ENCODE measurements around the gene SLC26A11. TPM values are rescaled to one million over a fixed set of nuclear protein-coding genes. Genes with fewer than 3 reads are reported as not detected.

SLC26A11 gene
- total RNA-seq, 1 donor from 2014 or later: 50.1 TPM

DNA sequence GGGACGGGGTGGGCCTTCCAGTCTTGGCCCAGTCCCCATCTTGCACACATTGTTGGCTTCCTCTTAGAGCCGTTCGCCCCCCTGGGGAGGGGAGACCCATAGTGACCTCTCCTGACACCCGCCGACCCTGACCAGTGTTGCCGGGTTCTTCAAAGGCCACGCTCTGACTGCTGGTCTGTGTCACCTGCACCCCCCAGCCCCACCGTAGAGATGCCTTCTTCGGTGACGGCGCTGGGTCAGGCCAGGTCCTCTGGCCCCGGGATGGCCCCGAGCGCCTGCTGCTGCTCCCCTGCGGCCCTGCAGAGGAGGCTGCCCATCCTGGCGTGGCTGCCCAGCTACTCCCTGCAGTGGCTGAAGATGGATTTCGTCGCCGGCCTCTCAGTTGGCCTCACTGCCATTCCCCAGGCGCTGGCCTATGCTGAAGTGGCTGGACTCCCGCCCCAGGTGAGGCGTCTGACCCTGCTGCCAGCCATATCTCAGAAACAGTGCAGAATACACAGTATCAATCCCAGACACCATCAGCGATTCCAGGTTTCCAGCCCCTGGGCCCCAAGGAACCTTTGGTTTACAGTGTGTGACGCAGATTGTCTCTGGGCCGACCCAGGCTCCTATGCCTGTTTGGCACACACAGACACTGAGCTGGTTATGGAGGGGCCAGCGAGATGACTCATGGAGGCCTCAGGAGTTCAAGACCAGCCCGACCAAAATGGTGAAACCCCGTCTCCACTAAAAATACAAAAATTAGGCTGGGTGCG is 1.3 kb downstream of the SLC26A11 start:
- DNase-seq (ENCODE audit: low spot score): no peak
- H3K27ac Mint-ChIP-seq (ENCODE audit: unreplicated experiment): no peak overlapping the region
- H3K9me3 Mint-ChIP-seq (ENCODE audit: unreplicated experiment): no peaks in the 10 kb centered on the region
- TF ChIP-seq, protein P1, sequence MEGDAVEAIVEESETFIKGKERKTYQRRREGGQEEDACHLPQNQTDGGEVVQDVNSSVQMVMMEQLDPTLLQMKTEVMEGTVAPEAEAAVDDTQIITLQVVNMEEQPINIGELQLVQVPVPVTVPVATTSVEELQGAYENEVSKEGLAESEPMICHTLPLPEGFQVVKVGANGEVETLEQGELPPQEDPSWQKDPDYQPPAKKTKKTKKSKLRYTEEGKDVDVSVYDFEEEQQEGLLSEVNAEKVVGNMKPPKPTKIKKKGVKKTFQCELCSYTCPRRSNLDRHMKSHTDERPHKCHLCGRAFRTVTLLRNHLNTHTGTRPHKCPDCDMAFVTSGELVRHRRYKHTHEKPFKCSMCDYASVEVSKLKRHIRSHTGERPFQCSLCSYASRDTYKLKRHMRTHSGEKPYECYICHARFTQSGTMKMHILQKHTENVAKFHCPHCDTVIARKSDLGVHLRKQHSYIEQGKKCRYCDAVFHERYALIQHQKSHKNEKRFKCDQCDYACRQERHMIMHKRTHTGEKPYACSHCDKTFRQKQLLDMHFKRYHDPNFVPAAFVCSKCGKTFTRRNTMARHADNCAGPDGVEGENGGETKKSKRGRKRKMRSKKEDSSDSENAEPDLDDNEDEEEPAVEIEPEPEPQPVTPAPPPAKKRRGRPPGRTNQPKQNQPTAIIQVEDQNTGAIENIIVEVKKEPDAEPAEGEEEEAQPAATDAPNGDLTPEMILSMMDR (IDR thresholded peaks at IDR 0.05; ENCODE audit: unreplicated experiment): no peak
- H3K36me3 Mint-ChIP-seq (ENCODE audit: low read depth, unreplicated experiment): peaks cover 30% of the 10 kb centered on the region
- peak overlapping the region; percentile 93 for H3K4me3 Mint-ChIP-seq (ENCODE audit: unreplicated experiment)
- peaks cover 10% of the 10 kb centered on the region for H3K27me3 Mint-ChIP-seq (ENCODE audit: unreplicated experiment)
- H3K4me1 Mint-ChIP-seq (ENCODE audit: unreplicated experiment): peaks cover 20% of the 10 kb centered on the region

DNA sequence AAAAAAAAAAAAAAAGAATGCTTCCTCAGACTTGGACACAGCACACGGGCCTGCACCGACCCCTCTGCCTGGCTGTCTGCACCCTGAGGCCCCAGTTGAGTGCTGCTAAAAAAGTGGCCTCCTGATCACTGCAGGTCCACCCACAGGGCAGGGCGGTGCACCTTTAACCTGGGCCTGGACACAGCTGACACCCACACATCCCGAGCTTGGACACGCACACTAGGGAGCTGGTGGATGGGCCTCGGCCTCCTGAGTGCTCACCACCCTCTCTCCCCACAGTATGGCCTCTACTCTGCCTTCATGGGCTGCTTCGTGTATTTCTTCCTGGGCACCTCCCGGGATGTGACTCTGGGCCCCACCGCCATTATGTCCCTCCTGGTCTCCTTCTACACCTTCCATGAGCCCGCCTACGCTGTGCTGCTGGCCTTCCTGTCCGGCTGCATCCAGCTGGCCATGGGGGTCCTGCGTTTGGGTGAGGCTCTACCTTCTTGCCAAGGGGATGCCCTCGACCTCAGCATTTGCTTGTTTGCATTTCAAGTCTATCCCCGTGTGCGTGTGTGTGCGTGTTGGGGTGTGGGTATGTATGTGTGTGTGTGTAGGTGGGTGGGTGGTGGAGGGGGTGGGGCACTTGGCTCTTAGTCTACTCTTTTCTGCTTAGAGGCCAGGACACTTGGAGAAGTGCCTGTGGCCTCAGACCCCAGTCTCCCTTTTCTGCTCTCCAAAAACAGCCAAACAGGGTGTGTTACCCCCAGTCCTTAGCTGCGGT is 2.3 kb downstream of the SLC26A11 start:
- Mint-ChIP-seq H3K4me3 (ENCODE audit: unreplicated experiment) (peak overlapping the region; percentile 71), H3K36me3 (ENCODE audit: low read depth, unreplicated experiment) (peaks cover 31% of the 10 kb centered on the region)

DNA sequence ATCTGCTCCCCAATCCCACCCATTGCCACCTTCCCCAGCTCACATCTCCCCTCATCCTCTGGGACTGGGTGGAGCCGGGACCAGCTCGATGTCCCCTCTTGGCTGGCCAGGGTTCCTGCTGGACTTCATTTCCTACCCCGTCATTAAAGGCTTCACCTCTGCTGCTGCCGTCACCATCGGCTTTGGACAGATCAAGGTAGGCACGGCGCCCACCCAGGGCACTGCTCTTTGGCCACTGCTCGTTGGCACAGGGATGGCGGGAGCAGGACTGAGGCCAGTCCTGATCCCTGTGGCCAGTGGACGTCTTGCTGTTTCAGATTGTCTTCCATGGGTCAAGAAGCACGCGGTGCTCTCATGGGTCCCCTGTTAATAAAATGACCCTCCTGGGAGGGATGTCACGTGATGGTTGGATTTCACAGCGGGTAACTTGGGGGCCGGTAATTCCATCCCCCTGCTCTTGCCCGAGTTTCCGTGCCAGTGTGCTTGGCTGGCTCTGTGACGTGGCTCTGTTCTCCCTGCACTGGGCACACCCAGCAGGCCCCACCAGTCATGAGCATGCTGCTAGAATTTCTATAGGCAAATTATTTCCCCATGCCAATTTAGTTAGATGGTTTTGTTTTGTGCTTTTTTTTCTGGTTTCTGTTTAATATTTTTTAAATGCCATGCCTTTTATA is 3.1 kb downstream of the SLC26A11 start:
- Mint-ChIP-seq H3K9me3 (ENCODE audit: unreplicated experiment) (no peaks in the 10 kb centered on the region), H3K4me3 (ENCODE audit: unreplicated experiment) (peak overlapping the region; percentile 71), H3K4me1 (ENCODE audit: unreplicated experiment) (peaks cover 16% of the 10 kb centered on the region), H3K27me3 (ENCODE audit: unreplicated experiment) (peaks cover 7% of the 10 kb centered on the region), H3K36me3 (ENCODE audit: low read depth, unreplicated experiment) (peaks cover 28% of the 10 kb centered on the region), H3K27ac (ENCODE audit: unreplicated experiment) (no peak overlapping the region)
- no peak for DNase-seq (ENCODE audit: low spot score)
- TF ChIP-seq, protein P1 (IDR thresholded peaks at IDR 0.05; ENCODE audit: unreplicated experiment): no peak

More for the DNA sequence above, 2.3 kb downstream of the SLC26A11 start:
- no peak for DNase-seq (ENCODE audit: low spot score)
- no peak overlapping the region for H3K27ac Mint-ChIP-seq (ENCODE audit: unreplicated experiment)
- peaks cover 7% of the 10 kb centered on the region for H3K27me3 Mint-ChIP-seq (ENCODE audit: unreplicated experiment)
- H3K9me3 Mint-ChIP-seq (ENCODE audit: unreplicated experiment): no peaks in the 10 kb centered on the region
- TF ChIP-seq, protein P1 (IDR thresholded peaks at IDR 0.05; ENCODE audit: unreplicated experiment): no peak
- H3K4me1 Mint-ChIP-seq (ENCODE audit: unreplicated experiment): peaks cover 17% of the 10 kb centered on the region

DNA sequence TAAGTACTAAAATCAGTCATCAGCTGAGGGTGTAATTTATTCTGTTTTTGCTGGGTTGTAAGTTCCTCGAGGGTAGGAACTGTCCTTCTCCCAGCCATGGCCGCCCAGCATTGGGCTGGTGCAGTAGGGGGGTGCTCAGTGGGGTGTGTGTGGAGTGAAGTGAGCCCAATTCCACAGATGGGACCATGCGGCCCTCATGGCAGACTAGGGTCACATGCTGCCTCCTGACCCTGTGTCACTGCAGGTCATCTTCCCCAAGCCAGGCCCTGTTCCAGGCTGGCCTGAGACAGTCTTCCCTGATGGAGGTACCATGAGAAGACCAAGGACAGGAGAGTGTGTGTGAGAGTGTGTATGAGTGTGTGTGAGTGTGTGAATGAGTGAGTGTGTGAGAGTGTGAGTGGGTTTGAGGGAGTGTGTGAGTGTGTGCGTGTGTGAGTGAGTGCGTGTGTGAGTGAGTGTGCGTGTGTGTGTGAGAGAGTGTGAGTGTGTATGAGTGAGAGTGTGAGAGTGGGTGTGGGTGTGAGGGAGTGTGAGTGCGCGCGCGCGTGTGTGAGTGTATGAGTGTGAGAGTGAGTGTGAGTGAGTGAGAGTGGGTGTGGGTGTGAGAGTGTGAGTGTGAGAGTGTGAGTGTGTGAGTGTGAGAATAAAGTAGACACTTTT is 3.7 kb downstream of the SLC26A11 start:
- Mint-ChIP-seq H3K27ac (ENCODE audit: unreplicated experiment) (no peak overlapping the region), H3K36me3 (ENCODE audit: low read depth, unreplicated experiment) (peaks cover 32% of the 10 kb centered on the region), H3K27me3 (ENCODE audit: unreplicated experiment) (peaks cover 6% of the 10 kb centered on the region), H3K4me1 (ENCODE audit: unreplicated experiment) (peaks cover 12% of the 10 kb centered on the region), H3K9me3 (ENCODE audit: unreplicated experiment) (no peaks in the 10 kb centered on the region), H3K4me3 (ENCODE audit: unreplicated experiment) (no peak overlapping the region)
- no peak for DNase-seq (ENCODE audit: low spot score)
- TF ChIP-seq, protein P1 (IDR thresholded peaks at IDR 0.05; ENCODE audit: unreplicated experiment): no peak

Measured in endothelial cell (in vitro differentiated cells).